RWPE1 (cell line): ENCODE measurements around the gene NHEJ1.

Source experiments
- CTCF ChIA-PET: fragments of 350-600 bp; sonication (Branson Sonifier 250); formaldehyde crosslinking; extraction: SDS; loops from one replicate; lab custom pipeline; 2021; lab: Yijun Ruan, JAX
- POLR2A ChIA-PET: fragments of 400-600 bp; formaldehyde crosslinking; extraction: SDS; loops from one replicate; lab custom pipeline; 2020; ENCODE audit warnings: antibody characterized with exemption; ENCODE audit not compliant: low non-redundant PET; lab: Yijun Ruan, JAX
- DNase-seq: peaks from one replicate; pipeline ENCODE4 v3.0.0; 2012; ENCODE audit warnings: low spot score
- H3K27ac ChIP-seq: fragments of 450-650 bp; 2 replicates; pipeline ENCODE4 v1.5.1; 2017
- TF ChIP-seq, protein P1 (sequence below): fragments of 450-650 bp; conservative IDR thresholded peaks from 2 replicates; pipeline ENCODE4 v1.5.1; 2017; ENCODE audit warnings: low read depth, mild to moderate bottlenecking

Gene NHEJ1

DNA sequence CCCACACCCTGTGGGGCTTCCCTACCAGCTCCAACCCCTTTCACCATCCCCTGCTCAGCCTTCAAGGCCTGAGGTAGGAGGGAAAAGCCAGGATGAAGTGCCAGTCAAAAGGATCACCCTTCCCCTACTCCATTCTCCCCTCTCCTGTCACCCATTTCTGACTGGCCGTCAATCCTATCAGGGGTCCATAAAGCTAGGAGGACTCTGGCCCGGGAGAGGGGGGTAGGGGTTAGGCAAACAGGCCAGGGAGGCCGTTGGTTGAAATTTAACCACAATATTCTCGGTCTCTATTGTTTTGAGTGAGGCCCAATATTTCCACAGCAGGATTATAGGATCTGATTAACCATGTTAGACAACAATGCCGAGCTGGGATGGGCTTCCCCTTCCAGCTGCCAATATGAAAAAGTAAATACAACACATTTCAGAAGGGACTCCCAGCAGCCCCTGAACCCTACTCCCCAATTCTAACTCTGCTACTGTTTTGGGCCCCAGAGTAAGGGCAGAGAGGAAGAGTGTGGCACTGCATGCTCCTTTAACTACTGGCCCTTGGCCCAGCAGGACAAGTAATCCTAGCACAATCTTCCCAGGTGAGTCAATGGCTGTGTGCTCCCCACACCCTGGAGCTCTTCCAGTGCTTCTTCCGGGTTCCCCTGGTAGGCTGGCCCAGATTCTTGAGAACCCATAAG is 89.3 kb downstream of the NHEJ1 start:
- peak; percentile 67 for DNase-seq
- TF ChIP-seq, protein P1, sequence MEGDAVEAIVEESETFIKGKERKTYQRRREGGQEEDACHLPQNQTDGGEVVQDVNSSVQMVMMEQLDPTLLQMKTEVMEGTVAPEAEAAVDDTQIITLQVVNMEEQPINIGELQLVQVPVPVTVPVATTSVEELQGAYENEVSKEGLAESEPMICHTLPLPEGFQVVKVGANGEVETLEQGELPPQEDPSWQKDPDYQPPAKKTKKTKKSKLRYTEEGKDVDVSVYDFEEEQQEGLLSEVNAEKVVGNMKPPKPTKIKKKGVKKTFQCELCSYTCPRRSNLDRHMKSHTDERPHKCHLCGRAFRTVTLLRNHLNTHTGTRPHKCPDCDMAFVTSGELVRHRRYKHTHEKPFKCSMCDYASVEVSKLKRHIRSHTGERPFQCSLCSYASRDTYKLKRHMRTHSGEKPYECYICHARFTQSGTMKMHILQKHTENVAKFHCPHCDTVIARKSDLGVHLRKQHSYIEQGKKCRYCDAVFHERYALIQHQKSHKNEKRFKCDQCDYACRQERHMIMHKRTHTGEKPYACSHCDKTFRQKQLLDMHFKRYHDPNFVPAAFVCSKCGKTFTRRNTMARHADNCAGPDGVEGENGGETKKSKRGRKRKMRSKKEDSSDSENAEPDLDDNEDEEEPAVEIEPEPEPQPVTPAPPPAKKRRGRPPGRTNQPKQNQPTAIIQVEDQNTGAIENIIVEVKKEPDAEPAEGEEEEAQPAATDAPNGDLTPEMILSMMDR: no peak
- H3K27ac ChIP-seq: no peak overlapping the region
- ChIA-PET CTCF (interaction anchor here (0.9 to 1.8 kb wide), 7 partner anchors 13 to 84 kb away, joined by 3 to 13 read pairs (median 4); partner anchors contain the start of gene CFAP65), POLR2A (no interaction called here)

GRCh38 chr2:219065484-219065883 is 95.1 kb downstream of the NHEJ1 start:
- no peak for DNase-seq
- ChIA-PET POLR2A (no interaction called here), CTCF (interaction anchor here (0.9 kb wide), 1 partner anchor 8 kb away, joined by 5 read pairs; no protein-coding TSS in a partner anchor)
- H3K27ac ChIP-seq: no peak overlapping the region
- TF ChIP-seq, protein P1: no peak

DNA sequence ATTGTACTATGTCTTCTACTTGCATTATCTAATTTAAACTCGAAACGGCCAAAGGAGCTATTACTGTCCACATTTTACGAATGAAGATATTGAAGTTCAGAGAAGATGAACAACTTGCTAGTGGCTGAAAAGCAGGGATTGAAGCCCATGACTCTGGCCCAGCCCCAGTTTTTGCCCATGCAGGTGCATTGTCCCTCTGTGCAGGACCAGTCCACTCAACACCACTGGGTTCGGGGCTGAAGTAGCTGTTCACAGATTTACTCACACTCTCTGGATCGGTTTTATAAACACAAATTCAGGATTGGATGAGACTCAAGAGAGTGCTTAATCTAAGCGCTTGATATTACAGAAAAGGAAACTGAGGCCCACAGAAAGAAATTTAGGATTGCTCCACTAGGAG is 98.5 kb downstream of the NHEJ1 start:
- no peak overlapping the region for H3K27ac ChIP-seq
- POLR2A ChIA-PET: no interaction called here
- TF ChIP-seq, protein P1: no peak
- no peak for DNase-seq
- CTCF ChIA-PET: interaction anchor here (2.6 kb wide), 1 partner anchor 33 kb away, joined by 9 read pairs; no protein-coding TSS in a partner anchor

GRCh38 chr2:219060821-219061791 is 99.5 kb downstream of the NHEJ1 start, which contains the start of gene IHH:
TSS of gene IHH (minus strand) at chr2:219060921. CDS start at chr2:219060467, 454 bp downstream.
- POLR2A ChIA-PET: no interaction called here
- TF ChIP-seq, protein P1: no peak
- no peak within 1 kb of the TSS for H3K27ac ChIP-seq
- DNase-seq: no peak
- CTCF ChIA-PET: interaction anchor here (0.8 to 4.5 kb wide), 4 partner anchors 20 to 94 kb away, joined by 3 to 32 read pairs (median 7); partner anchors contain the start of gene CFAP65

- no peak overlapping the region for H3K27ac ChIP-seq
- TF ChIP-seq, protein P1: no peak
- DNase-seq: no peak
- ChIA-PET CTCF (interaction anchor here (0.6 to 4.5 kb wide), 7 partner anchors 26 to 100 kb away, joined by 3 to 32 read pairs (median 5); partner anchors contain the start of gene CRYBA2), POLR2A (no interaction called here)
Measured at GRCh38 chr2:219059725-219060682, 100.6 kb downstream of the NHEJ1 start.
